Activated CD4-positive, alpha-beta T cell treated with anti-CD3 and anti-CD28 coated beads, Interleukin-10, Interleukin-2, amounts not matched to agents 100 ng/mL and 50 ng/mL, durations not matched to agents 16 hours and 8 hours (primary cell): ENCODE data around the gene RPA1.
"Not testable (repeated sequence)": the region's sequence is repeated elsewhere in the genome, so short reads cannot be mapped to it uniquely, and the experiment has no call there.

Experiments used
- DNase-seq: peaks from one replicate; pipeline ENCODE4 v3.0.0-alpha.2; 2020

Gene RPA1

GRCh38 chr17:1829592-1830257 lies at the start of gene RPA1, which contains the start of gene SMYD4:
RPA1 (plus strand) TSS chr17:1830005; CDS start chr17:1830094, 89 bp downstream.
SMYD4 (minus strand) TSS chr17:1829902; CDS start chr17:1827994, 1,908 bp downstream.
- peak; percentile 94 for DNase-seq

DNA sequence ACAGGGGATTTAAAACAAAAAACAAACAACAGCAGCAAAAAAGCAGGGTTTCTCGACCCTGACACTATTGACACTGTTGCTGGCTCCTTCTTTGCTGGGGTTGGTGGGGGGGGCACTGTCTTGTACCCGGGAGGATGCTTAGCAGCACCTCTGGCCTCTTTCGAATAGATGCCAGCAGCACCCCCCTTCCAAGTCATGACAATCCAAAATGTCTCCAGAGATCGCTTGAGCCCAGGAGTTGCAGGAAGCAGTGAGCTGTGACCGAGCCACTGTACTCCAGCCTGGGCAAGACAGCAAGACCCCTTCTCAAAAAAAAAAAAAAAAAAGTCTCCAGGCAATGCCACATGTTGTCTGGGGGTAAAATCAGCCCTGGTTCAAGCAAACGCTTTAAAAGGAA lies 47.6 kb upstream of the RPA1 start:
- DNase-seq: no peak

GRCh38 chr17:1783271-1783670 lies 46.5 kb upstream of the RPA1 start:
- no peak for DNase-seq

DNA sequence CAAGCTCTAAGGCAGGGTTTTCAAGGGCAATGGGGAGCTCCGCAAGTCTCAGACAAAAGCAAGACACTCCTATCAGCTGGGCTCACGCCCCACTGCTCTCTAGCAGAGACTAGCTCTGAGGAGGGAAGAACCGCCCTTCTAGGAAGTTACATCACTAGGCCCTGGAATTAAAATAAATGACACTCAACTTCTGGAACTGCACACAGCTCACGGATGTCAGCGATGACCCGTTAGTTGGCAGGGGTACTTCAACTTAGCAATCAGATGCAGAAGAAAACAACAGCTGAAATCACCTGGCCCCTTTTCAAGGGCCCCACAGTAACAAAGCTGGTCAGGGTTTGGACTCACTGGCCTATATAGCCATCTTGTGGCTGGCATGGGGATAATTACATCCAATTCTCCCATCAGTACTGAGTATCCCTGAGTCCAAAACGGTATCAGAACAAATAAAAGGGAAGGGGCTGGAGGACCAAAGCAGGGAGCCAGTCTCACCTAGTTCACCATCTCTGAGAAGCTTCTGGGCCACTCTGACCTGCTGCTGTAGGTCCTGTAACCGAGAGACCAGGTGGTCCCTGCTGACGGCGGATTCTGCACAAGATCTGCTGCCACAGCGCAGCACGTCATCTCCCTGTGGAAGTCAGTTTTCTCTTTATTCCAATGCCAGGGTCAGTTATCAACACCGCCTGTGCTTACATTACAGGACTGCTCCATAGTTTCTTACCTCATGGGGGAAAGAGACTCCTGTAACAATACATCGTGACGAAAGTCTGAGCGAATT lies 45.8 kb upstream of the RPA1 start:
- DNase-seq: no peak

DNA sequence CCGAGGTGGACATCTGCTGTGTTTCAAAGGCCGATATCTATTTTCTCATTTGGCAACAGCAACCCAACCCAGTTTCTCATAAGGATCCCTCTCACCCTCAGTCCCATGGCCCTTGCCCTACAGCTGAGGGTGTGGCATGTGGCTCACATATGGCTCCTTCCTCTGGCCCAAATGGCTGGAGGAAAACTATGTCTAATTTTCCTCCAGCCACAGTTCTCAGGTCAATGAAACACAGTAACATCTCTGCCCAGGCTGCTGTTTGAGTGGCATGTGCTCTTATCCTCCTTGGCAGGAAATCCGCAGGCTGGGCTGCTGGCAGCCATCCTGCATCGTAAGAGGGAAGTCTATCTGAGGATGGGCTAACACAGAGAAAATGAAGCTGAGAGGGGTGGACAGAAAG lies 43.9 kb upstream of the RPA1 start:
- DNase-seq: no peak

DNA sequence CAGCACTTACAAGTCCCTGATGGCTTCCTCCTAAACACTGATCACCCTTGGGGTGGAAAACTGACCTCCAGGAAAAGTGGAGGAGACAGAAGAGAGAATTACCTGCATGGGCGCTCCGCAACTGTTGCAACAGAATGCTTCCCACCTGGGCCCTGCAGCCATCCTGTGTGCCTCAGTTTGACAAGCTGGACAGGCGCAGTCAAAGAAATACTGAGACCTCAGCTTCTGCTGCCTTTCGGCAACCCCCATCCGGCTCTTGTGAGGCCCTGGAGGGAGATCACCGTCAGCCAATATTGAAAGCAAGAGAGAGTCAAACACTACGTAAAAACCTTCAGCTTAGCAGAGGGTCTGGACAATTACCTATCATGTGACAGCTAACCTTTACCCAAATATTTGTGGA lies 43.1 kb upstream of the RPA1 start:
- DNase-seq: no peak

GRCh38 chr17:1787301-1787902 lies 42.4 kb upstream of the RPA1 start:
- no peak for DNase-seq

- no peak for DNase-seq
Observed at GRCh38 chr17:1789936-1790335, 39.9 kb upstream of the RPA1 start.

DNA sequence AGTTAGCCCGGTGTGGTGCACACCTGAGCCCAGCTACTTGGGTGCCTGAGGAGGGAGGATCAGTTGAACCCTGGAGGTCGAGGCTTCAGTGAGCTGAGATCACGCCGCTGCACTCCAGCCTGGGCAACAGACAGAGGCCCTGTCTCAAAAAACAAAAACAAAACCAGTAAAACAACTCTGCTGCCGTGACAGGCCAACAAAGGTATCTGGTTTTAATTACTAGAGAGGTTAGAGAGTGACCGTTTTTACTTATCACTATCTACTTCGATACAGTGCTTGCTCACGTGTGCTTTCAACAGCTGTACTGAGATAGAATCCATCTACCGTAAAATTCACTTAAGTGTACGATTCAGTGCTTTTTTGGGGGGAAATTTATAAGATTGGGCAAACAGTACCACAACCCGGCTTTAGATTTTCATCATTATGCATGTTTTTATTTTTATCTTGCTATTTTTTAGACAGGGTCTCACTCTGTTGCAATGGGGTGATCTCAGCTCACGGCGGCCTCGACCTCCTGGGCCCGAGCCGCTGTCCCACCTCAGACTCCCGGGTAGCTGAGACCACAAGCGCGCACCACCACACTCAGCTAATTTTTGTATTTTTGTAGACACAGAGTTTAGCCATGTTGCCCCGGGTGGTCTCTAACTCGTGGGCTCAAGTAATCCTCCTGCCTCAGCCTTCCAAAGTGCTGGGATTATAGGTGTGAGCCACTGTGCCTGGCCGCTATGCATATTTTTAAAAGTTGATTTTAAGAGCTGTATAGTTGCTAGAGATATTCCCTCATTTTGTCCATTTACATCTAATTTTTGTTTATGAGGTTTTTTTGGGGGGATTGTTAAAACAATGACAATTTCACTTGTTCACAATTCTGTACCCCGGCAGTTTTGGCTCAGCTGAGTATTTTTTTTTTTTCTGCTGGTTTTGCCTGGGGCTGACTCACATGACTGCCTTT lies 37.0 kb upstream of the RPA1 start:
- no peak for DNase-seq

DNA sequence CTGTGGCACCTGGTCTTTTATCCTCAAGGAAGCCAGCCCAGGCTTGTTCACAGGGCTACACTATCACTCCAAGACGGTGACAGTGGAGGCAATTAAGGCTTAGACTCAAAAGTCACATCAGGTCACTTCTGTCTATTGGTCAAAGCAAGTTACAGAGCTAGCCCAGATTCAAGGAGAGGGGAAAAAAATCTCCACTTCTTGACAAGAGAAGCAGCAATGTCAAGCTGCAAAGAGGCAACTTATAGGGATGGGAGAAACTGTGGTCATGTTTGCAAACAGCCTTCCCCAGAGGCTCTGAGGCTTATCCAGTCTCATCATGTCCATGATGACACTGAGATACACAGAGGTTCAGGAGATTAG lies 36.4 kb upstream of the RPA1 start:
- no peak for DNase-seq

DNA sequence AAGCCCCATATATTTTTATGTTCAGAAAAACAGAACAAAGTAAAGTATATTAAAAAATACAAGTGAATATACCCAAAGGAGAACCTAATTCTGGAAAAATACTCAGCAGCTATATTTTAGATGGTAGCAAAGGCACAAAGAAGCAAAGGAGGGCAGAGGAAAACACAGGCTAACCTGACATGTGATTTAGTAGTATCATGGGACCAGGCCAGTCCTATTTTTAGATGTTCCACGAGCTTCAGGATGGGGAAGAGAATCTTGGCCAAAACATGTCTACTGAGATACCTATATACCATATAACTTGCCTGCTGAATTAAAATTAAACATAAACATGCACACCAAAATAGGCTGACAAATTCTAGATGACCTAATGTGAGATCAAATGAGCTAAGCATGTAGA lies 33.0 kb upstream of the RPA1 start:
- no peak for DNase-seq

DNA sequence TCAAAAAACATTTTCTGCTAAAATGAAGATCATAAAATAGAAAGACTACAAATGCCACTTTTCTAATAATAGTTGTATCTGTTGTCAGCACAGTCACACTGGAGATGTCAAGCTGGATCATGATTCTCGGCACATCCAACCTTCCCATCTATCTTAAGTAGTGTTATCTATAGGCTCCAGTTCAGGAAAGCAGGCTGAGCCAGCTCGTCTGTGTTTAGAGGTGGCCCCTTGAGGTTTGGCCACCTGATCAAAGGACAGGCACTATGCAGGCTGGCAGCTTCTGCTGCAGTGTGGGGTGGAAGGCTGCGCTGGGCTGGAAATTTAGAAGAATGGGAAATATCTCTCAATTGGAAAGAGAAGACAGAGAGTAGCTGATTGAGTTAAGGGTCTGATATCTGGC lies 32.5 kb upstream of the RPA1 start:
- no peak for DNase-seq

DNA sequence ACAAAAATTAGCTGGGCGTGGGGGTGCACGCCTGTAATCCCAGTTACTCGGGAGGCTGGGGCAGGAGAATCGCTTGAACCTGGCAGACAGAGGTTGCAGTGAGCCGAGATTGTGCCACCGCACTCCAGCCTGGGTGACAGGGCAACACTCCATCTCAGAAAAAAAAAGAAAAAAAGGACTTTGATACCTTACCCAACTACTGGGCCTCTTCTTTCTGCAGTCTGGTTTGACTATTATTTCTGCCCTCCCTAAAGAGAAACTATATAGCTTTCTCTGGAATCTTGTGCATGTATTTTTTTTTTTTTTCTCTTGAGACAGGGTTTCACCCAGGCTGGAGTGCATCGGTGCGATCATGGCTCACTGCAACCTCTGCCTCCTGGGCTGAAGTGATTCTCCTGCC lies 32.0 kb upstream of the RPA1 start:
- not testable (repeated sequence) for DNase-seq

- DNase-seq: no peak
Observed at GRCh38 chr17:1800240-1800639, 29.6 kb upstream of the RPA1 start.

GRCh38 chr17:1800712-1801111 lies 29.1 kb upstream of the RPA1 start:
- no peak for DNase-seq

DNA sequence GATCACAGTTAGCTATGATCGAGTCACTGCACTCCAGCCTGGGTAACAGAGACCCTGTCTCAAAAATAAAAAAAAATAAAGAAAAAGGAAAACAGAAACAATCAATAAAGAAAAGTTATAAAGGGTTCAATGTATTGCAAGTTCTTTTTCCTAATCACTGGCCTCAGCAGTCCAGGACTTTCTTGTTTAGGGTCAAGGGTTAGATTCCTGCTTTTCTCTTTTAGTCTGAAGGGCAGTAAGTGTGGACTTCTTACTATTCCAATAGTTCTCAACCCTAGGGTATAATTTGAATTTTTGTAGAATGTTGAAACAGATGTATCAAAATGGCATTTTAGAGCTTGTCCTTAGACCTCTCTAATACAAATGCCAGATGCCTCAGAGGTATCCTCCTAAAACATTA lies 27.4 kb upstream of the RPA1 start:
- DNase-seq: no peak

DNA sequence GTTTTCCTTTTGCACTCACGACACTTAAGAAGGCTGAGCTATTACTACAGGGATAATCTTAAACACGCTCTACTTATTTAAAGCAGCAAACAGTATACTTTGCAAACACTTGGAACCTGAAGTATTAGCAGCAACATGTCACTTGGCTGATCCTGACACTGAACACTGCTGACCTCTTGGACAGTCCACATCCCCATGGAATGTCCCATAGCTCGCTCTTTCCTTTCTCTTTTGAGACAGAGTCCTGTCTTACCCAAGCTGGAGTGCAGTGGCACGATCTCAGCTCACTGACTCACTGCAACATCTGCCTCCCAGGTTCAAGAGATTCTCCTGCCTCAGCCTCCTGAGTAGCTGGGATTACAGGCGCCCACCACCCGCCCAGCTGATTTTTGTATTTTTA lies 26.5 kb upstream of the RPA1 start:
- no peak for DNase-seq

- no peak for DNase-seq
Observed at GRCh38 chr17:1807890-1808289, 21.9 kb upstream of the RPA1 start.

- DNase-seq: no peak
Observed at GRCh38 chr17:1808644-1809043, 21.2 kb upstream of the RPA1 start.

DNA sequence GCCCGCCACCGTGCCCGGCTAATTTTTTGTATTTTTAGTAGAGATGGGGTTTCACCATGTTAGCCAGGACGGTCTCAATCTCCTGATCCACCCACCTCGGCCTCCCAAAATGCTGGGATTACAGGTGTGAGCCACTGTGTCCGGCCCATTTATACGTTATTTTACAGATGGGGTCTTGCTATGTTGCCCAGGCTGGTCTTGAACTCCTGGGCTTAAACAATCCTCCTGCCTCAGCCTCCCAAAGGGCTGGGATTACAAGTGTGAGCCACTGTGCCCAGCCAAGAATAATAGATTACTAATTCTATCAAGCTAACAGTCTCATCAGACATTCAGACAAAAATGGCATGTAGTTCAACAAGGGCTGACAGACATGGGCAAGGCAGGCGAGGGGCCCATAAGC lies 20.0 kb upstream of the RPA1 start:
- DNase-seq: not testable (repeated sequence)

DNA sequence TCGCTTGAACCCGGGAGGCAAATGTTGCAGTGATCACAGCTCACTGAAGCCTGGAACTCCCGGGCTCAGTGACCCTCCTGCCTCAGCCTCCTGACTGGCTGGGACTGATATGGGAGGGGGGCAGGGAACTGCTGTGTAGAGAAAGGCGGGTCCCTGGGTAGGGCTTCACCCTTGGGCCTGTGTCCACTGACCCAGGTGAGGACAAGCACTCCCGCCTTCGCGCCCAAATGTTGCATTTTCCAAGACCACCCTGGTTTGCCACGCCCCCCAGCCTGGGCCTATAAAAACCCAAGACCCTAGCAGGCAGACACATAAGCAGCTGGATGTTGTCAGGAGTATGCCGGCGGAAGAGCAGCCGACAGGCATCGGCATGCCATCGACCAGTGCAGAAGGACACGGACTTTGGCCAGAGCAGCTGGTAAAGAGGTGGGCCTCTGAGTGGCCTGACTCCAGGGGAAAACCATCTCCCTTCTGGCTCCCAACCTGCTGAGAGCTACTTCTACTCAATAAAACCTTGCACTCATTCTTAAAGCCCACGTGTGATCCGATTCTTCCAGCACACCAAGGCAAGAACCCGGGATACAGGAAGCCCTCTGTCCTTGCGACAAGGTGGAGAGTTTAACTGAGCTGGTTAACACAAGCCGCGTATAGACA lies 19.2 kb upstream of the RPA1 start:
- no peak for DNase-seq

- no peak for DNase-seq
Observed at GRCh38 chr17:1813088-1813487, 16.7 kb upstream of the RPA1 start.
